ENCODE measurements around the gene MAP3K5.

DNA sequence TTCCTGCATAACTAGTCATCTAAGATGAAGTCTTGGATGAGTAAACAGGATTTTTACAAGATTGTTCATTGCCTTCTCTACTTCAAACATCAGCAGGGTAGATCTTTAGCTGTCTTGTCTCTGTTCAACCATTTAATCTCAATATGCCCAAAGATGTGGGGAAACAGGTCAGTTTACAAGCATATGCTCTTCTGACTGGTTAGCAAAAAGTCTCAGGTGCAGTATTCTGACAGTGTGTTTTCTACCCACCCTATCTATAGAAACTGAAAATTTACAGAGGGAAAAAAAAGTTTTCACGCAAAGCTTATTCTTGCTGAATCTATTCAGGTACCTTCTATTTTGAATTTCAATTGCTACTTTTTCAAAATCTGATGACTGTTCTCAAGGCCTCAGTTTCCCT is 29.0 kb downstream of the MAP3K5 start:
- TF ChIP-seq, protein P1, sequence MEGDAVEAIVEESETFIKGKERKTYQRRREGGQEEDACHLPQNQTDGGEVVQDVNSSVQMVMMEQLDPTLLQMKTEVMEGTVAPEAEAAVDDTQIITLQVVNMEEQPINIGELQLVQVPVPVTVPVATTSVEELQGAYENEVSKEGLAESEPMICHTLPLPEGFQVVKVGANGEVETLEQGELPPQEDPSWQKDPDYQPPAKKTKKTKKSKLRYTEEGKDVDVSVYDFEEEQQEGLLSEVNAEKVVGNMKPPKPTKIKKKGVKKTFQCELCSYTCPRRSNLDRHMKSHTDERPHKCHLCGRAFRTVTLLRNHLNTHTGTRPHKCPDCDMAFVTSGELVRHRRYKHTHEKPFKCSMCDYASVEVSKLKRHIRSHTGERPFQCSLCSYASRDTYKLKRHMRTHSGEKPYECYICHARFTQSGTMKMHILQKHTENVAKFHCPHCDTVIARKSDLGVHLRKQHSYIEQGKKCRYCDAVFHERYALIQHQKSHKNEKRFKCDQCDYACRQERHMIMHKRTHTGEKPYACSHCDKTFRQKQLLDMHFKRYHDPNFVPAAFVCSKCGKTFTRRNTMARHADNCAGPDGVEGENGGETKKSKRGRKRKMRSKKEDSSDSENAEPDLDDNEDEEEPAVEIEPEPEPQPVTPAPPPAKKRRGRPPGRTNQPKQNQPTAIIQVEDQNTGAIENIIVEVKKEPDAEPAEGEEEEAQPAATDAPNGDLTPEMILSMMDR (IDR thresholded peaks at IDR 0.05): no peak
- TF ChIP-seq POLR2A (IDR thresholded peaks at IDR 0.05): no peak

Data from vagina (tissue), 2 donors.